H1 (cell line): Measurements from ENCODE around the gene GID8. TPM values are rescaled to one million over a fixed set of nuclear protein-coding genes. Genes with fewer than 3 reads are reported as not detected.

Source experiments
- CTCF ChIA-PET: fragments of 300-600 bp; sonication (Branson Sonifier 250); formaldehyde crosslinking; loops from one replicate; lab custom pipeline; 2021; ENCODE audit not compliant: partially characterized antibody; lab: Charles Lee
- POLR2A ChIA-PET: fragments of 300-600 bp; sonication (Branson Sonifier 250); formaldehyde crosslinking; loops from one replicate; lab custom pipeline; 2021; ENCODE audit warnings: inconsistent platforms; ENCODE audit not compliant: partially characterized antibody; lab: Charles Lee
- DNase-seq, 2 experiments: peaks; one replicate each; pipeline versions ENCODE4 v3.0.0 to v3.0.0-alpha.2; 2010 to 2022; ENCODE audit warnings: low spot score in 2 of 2, low read depth in 1 of 2, mixed read lengths in 1 of 2
- FAIRE-seq: peaks from 2 replicates; lab custom pipeline; 2011; peaks lifted over from hg19 to GRCh38; lab: Jason Lieb, UNC
- H2AFZ ChIP-seq: 2 replicates; pipeline ENCODE4 v1.8.1; 2012; ENCODE audit warnings: low read length, inconsistent platforms
- H2AK5ac ChIP-seq: 2 replicates; pipeline ENCODE4 v1.6.1; 2013; ENCODE audit warnings: low read depth, low read length
- H2BK120ac ChIP-seq: replicated peaks from 2 replicates; pipeline ENCODE3; 2013; ENCODE audit warnings: low read depth, low read length, inconsistent platforms
- H2BK12ac ChIP-seq: 2 replicates; pipeline ENCODE4 v1.6.1; 2013; ENCODE audit warnings: low read depth, low read length
- H2BK15ac ChIP-seq: 2 replicates; pipeline ENCODE4 v1.6.1; 2013; ENCODE audit warnings: low read length
- H2BK20ac ChIP-seq: 2 replicates; pipeline ENCODE4 v1.6.1; 2013; ENCODE audit warnings: low read length
- H2BK5ac ChIP-seq: 2 replicates; pipeline ENCODE4 v1.6.1; 2013; ENCODE audit warnings: low read depth, low read length
- H3K14ac ChIP-seq: 2 replicates; pipeline ENCODE4 v1.6.1; 2013; ENCODE audit warnings: inconsistent platforms; ENCODE audit not compliant: insufficient read length
- H3K18ac ChIP-seq: 2 replicates; pipeline ENCODE4 v1.6.1; 2013; ENCODE audit warnings: low read length; ENCODE audit errors: extremely low read depth
- H3K23ac ChIP-seq: 2 replicates; pipeline ENCODE4 v1.6.1; 2013; ENCODE audit warnings: inconsistent platforms; ENCODE audit not compliant: insufficient read length
- H3K23me2 ChIP-seq: 2 replicates; pipeline ENCODE4 v1.6.1; 2013; ENCODE audit warnings: low read depth, low read length
- H3K27ac ChIP-seq: 2 replicates; pipeline ENCODE4 v1.6.1; 2011; ENCODE audit warnings: low read depth, low read length, inconsistent platforms
- H3K27me3 ChIP-seq, 4 experiments: replicated peaks in 1 of 4; 1 replicate in 1 of 4; 2 replicates in 3 of 4; pipeline versions ENCODE4 v1.6.1 to v1.8.1; 2011 to 2013; ENCODE audit warnings: low read length in 3 of 4, mild to moderate bottlenecking in 3 of 4, inconsistent platforms in 2 of 4, mixed read lengths in 2 of 4, moderate library complexity in 1 of 4; ENCODE audit not compliant: control insufficient read depth in 3 of 4, insufficient read depth in 3 of 4; ENCODE audit errors: extremely low read depth in 1 of 4
- H3K36me3 ChIP-seq, 4 experiments: 2 replicates each; pipeline versions ENCODE4 v1.6.1 to v1.8.1; 2011 to 2013; ENCODE audit warnings: mild to moderate bottlenecking in 4 of 4, low read length in 3 of 4, moderate library complexity in 2 of 4, control low read depth in 1 of 4, inconsistent platforms in 1 of 4; ENCODE audit not compliant: insufficient read depth in 4 of 4, control insufficient read depth in 2 of 4
- H3K4ac ChIP-seq: replicated peaks from 2 replicates; pipeline ENCODE3; 2013; ENCODE audit warnings: low read length, low read depth, mixed read lengths, inconsistent platforms; ENCODE audit not compliant: insufficient read length
- H3K4me1 ChIP-seq, 4 experiments: replicated peaks in 1 of 4; 1 replicate in 1 of 4; 2 replicates in 3 of 4; pipeline versions ENCODE4 v1.6.1 to v1.8.1; 2011 to 2013; ENCODE audit warnings: low read length in 3 of 4, inconsistent platforms in 2 of 4, mixed read lengths in 1 of 4; ENCODE audit not compliant: insufficient read depth in 4 of 4, control insufficient read depth in 3 of 4
- H3K4me2 ChIP-seq, 2 experiments: 2 replicates each; pipeline versions ENCODE4 v1.6.1 to v1.8.1; 2011 to 2013; ENCODE audit warnings: low read depth in 2 of 2, low read length in 2 of 2, control low read depth in 1 of 2, inconsistent platforms in 1 of 2, mild to moderate bottlenecking in 1 of 2; ENCODE audit not compliant: insufficient read depth in 1 of 2
- H3K4me3 ChIP-seq, 4 experiments: fragments of 200-600, 300-600 bp in 1 of 4; sonication (generic), shearing (Covaris generic), sonication (Bioruptor Twin) in 1 of 4; 2 replicates each; pipeline versions ENCODE4 v1.5.1 to v1.8.1; 2011 to 2016; ENCODE audit warnings: low read length in 4 of 4, low read depth in 3 of 4, control low read depth in 2 of 4, inconsistent platforms in 2 of 4, mild to moderate bottlenecking in 2 of 4, mixed read lengths in 1 of 4, moderate library complexity in 1 of 4; ENCODE audit not compliant: insufficient read depth in 2 of 4; ENCODE audit errors: extremely low read depth in 1 of 4
- H3K56ac ChIP-seq: replicated peaks from 2 replicates; pipeline ENCODE3; 2013; ENCODE audit warnings: low read depth, mild to moderate bottlenecking, mixed read lengths, low read length, inconsistent platforms; ENCODE audit not compliant: insufficient read length
- H3K79me1 ChIP-seq: 2 replicates; pipeline ENCODE4 v1.6.1; 2013; ENCODE audit warnings: low read depth, low read length, control low read depth
- H3K79me2 ChIP-seq, 2 experiments: 2 replicates each; pipeline versions ENCODE4 v1.6.1 to v1.8.1; 2012 to 2013; ENCODE audit warnings: low read length in 2 of 2, mild to moderate bottlenecking in 2 of 2, inconsistent platforms in 1 of 2; ENCODE audit not compliant: insufficient read depth in 2 of 2, control insufficient read depth in 1 of 2
- H3K9ac ChIP-seq, 4 experiments: replicated peaks in 1 of 4; 1 replicate in 1 of 4; 2 replicates in 3 of 4; pipeline versions ENCODE4 v1.6.1 to v1.8.1; 2011 to 2013; ENCODE audit warnings: low read depth in 3 of 4, low read length in 3 of 4, control low read depth in 2 of 4, mild to moderate bottlenecking in 2 of 4, moderate library complexity in 2 of 4, inconsistent platforms in 1 of 4; ENCODE audit errors: extremely low read depth in 1 of 4
- H3K9me3 ChIP-seq, 2 experiments: 2 replicates each; pipeline versions ENCODE4 v1.6.1 to v1.8.1; 2012 to 2013; ENCODE audit warnings: mild to moderate bottlenecking in 2 of 2, moderate library complexity in 2 of 2, control low read depth in 1 of 2, inconsistent platforms in 1 of 2, low read depth in 1 of 2, low read length in 1 of 2, mixed read lengths in 1 of 2; ENCODE audit not compliant: insufficient read depth in 2 of 2
- H4K20me1 ChIP-seq, 2 experiments: replicated peaks in 1 of 2; 2 replicates each; pipeline versions ENCODE3 to v1.8.1; 2011 to 2013; ENCODE audit warnings: inconsistent platforms in 2 of 2, low read length in 2 of 2, mild to moderate bottlenecking in 1 of 2; ENCODE audit not compliant: insufficient read depth in 2 of 2, control insufficient read depth in 1 of 2
- H4K5ac ChIP-seq: 2 replicates; pipeline ENCODE4 v1.6.1; 2013; ENCODE audit warnings: low read length, low read depth, mixed read lengths, inconsistent platforms; ENCODE audit not compliant: insufficient read length
- H4K8ac ChIP-seq: 2 replicates; pipeline ENCODE4 v1.8.0; 2013; ENCODE audit warnings: mild to moderate bottlenecking, moderate library complexity, low read length, inconsistent platforms; ENCODE audit not compliant: insufficient read depth; ENCODE audit errors: extremely low read depth
- H4K91ac ChIP-seq: replicated peaks from 2 replicates; pipeline ENCODE3; 2013; ENCODE audit warnings: low read length, mixed read lengths, inconsistent platforms; ENCODE audit not compliant: insufficient read length
- ATF3 ChIP-seq: IDR thresholded peaks from 2 replicates; pipeline ENCODE4 v1.6.1; 2011; ENCODE audit warnings: low read depth, mild to moderate bottlenecking, low read length; ENCODE audit not compliant: insufficient read depth
- BCL11A ChIP-seq, 2 experiments: IDR thresholded peaks; one replicate each; pipeline ENCODE4 v1.6.1; 2011; ENCODE audit warnings: low read depth in 2 of 2, low read length in 2 of 2, mild to moderate bottlenecking in 2 of 2
- CREB1 ChIP-seq: IDR thresholded peaks from 2 replicates; pipeline ENCODE4 v1.6.1; 2012; ENCODE audit warnings: inconsistent platforms
- FOSL1 ChIP-seq: IDR thresholded peaks from 2 replicates; pipeline ENCODE4 v1.6.1; 2011; ENCODE audit warnings: mild to moderate bottlenecking, low read depth, low read length, moderate library complexity; ENCODE audit not compliant: insufficient read depth
- HDAC6 ChIP-seq: IDR thresholded peaks from one replicate; pipeline ENCODE4 v1.7.1; 2012; ENCODE audit warnings: low read depth, mild to moderate bottlenecking, inconsistent platforms, low read length, moderate library complexity
- NRF1 ChIP-seq: IDR thresholded peaks from 2 replicates; pipeline ENCODE4 v1.6.1; 2011; ENCODE audit warnings: mild to moderate bottlenecking, low read depth, low read length, improper control_type of control experiment
- RXRA ChIP-seq: IDR thresholded peaks from 2 replicates; pipeline ENCODE4 v1.6.1; 2011; ENCODE audit warnings: low read depth, mild to moderate bottlenecking, low read length, moderate library complexity; ENCODE audit not compliant: insufficient read depth
- SP1 ChIP-seq: IDR thresholded peaks from 2 replicates; pipeline ENCODE4 v1.6.1; 2011; ENCODE audit warnings: low read depth, low read length
- SP4 ChIP-seq: IDR thresholded peaks from 2 replicates; pipeline ENCODE4 v1.6.1; 2012; ENCODE audit warnings: low read length, inconsistent platforms
- TAF7 ChIP-seq: optimal IDR thresholded peaks from 2 replicates; pipeline ENCODE3; 2011; ENCODE audit warnings: low read depth, mild to moderate bottlenecking, inconsistent platforms, low read length, moderate library complexity, borderline replicate concordance
- USF2 ChIP-seq: IDR thresholded peaks from 2 replicates; pipeline ENCODE4 v1.6.1; 2011; ENCODE audit warnings: low read length, improper control_type of control experiment
- ZNF274 ChIP-seq: IDR thresholded peaks from 2 replicates; pipeline ENCODE4 v1.7.0; 2012; ENCODE audit warnings: low read length, borderline replicate concordance; ENCODE audit errors: extremely low read depth
- WGBS, 2 experiments: shearing (Covaris generic) in 1 of 2; methylation state at CpG; one replicate each; pipeline versions ENCODE4 v1.1.6 to v1.1.7; 2013 to 2015; ENCODE audit warnings: low lambda C conversion rate in 2 of 2, mixed read lengths in 2 of 2, inconsistent platforms in 1 of 2, low coverage in 1 of 2, missing lambda C conversion rate in 1 of 2; ENCODE audit not compliant: insufficient replicate concordance in 2 of 2, insufficient coverage in 1 of 2, insufficient read length in 1 of 2; ENCODE audit errors: extremely low coverage in 1 of 2, missing lambda C conversion rate in 1 of 2; 5-methylcytosine and 5-hydroxymethylcytosine counted together
- polyA plus RNA-seq, 7 experiments: library from polyadenylated mRNA; depleted of rRNA in 3 of 7; stranded (reverse) in 5 of 7; unstranded in 2 of 7; fragments of >200 nt in 5 of 7; fragments of 200-250 nt in 2 of 7; gene quantifications; 1 replicate in 5 of 7; 2 replicates in 1 of 7; 4 replicates in 1 of 7; pipeline versions ENCODE4 v1.2.1 to v1.2.3, GENCODE V29; 2011 to 2013; ENCODE audit warnings: missing spikeins in 2 of 7, mixed read lengths in 2 of 7
- total RNA-seq: library from RNA; stranded (reverse); fragmentation: NEBNext Ultra II Directional; extraction: Animal tissue kit (Norgen Biotek cat#: 25700); gene quantifications from 2 replicates; pipeline ENCODE4 v1.2.1, GENCODE V29; 2021

Gene GID8
- total and polyA plus RNA-seq, 2 of the 8 experiments (the other 6 are each of a cell fraction or from before 2014, with no cell fraction given) = 39.7 to 72.9 TPM

- Histone ChIP-seq H2BK5ac (no peak overlapping the region), H3K27ac (no peak overlapping the region), H3K56ac (no peak overlapping the region), H2BK15ac (no peak overlapping the region), H3K9ac (peak overlapping the region in 1 of 4 experiments; percentile 28; a peak in 1 of 7 replicates), H3K4me2 (peak overlapping the region; percentile 35 to 40; a peak in 2 of 4 replicates), H3K27me3 (no peaks in the 10 kb centered on the region), H3K4me1 (peaks cover 17 to 46% (median 38%) of the 10 kb centered on the region in 4 experiments; a peak in 6 of 7 replicates), H3K9me3 (no peaks in the 10 kb centered on the region), H2BK12ac (no peak overlapping the region), H2AK5ac (no peak overlapping the region), H3K4ac (no peak overlapping the region), H4K5ac (no peak overlapping the region), H2BK120ac (no peak overlapping the region), H2AFZ (no peak overlapping the region), H4K20me1 (peaks cover 56% of the 10 kb centered on the region in 2 experiments), H3K79me1 (peaks cover 3% of the 10 kb centered on the region), H2BK20ac (no peak overlapping the region)
- WGBS, 2 experiments = 68% methylated on average over 3 of the region's 3 CpGs; no CpG with 5 or more reads in 1 of the 2 experiments
- POLR2A ChIA-PET = interaction anchor here (1.9 to 20.3 kb wide), 6 partner anchors 7 to 24 kb away, joined by 5 to 363 read pairs (median 16); partner anchors contain the start of genes DIDO1 and GID8
- no peak for FAIRE-seq
- CTCF ChIA-PET = interaction anchor here (0.6 to 6.0 kb wide), 8 partner anchors 8 to 129 kb away, joined by 3 to 58 read pairs (median 9); partner anchors contain the start of gene DIDO1
- TF ChIP-seq SP4 = no peak
- no peak for TF ChIP-seq SP1
- TF ChIP-seq USF2 = no peak
- no peak for TF ChIP-seq CREB1
- no peak for TF ChIP-seq ATF3
- no peak for TF ChIP-seq NRF1
- no peak for TF ChIP-seq HDAC6
- no peak for TF ChIP-seq TAF7
- no peak for TF ChIP-seq BCL11A (IDR thresholded peaks at IDR 0.05; ENCODE audit: low read depth in 2 of 2, low read length in 2 of 2)
- no peak for TF ChIP-seq FOSL1
- TF ChIP-seq RXRA = no peak
- TF ChIP-seq ZNF274 = no peak
- TF ChIP-seq, all 59 proteins: peak for 0
- Histone ChIP-seq H3K23me2 (no peaks in the 10 kb centered on the region), H4K8ac (no peak overlapping the region), H3K23ac (no peak overlapping the region), H3K14ac (no peak overlapping the region), H3K36me3 (peaks cover 0 to 5% (median 1%) of the 10 kb centered on the region in 4 experiments; a peak in 4 of 8 replicates), H3K18ac (no peak overlapping the region), H3K79me2 (peaks cover 77 to 100% of the 10 kb centered on the region in 2 experiments), H4K91ac (no peak overlapping the region), H3K4me3 (no peak overlapping the region; a peak in 1 of 8 replicates)
- DNase-seq = no peak
Measured at GRCh38 chr20:62918147-62918546, 19.8 kb upstream of the GID8 start.
